NOMO-1 (cell line): ENCODE data around the gene GRIP1.

Experiments
- DNase-seq, 2 experiments: peaks; one replicate each; lab custom pipeline; 2025; ENCODE audit not compliant: unreplicated experiment in 2 of 2; lab: John Stamatoyannopoulos, UW

GRIP1 gene

GRCh38 chr12:66694666-66695613 lies 16.1 kb upstream of the GRIP1 start:
- no peak for DNase-seq

GRCh38 chr12:66693901-66694513 lies 15.1 kb upstream of the GRIP1 start:
- peak; percentile 47 to 78 for DNase-seq

- no peak for DNase-seq
Observed at GRCh38 chr12:66692986-66693385, 14.1 kb upstream of the GRIP1 start.

- peak; percentile 16 to 75 for DNase-seq
Observed at GRCh38 chr12:66692170-66692569, 13.3 kb upstream of the GRIP1 start.

GRCh38 chr12:66688846-66689439 lies 10.1 kb upstream of the GRIP1 start:
- DNase-seq: peak; percentile 4 to 29

- DNase-seq: no peak
Observed at GRCh38 chr12:66684222-66684621, 5.3 kb upstream of the GRIP1 start.

GRCh38 chr12:66683822-66684221 lies 4.9 kb upstream of the GRIP1 start:
- no peak for DNase-seq

GRCh38 chr12:66683073-66683472 lies 4.2 kb upstream of the GRIP1 start:
- DNase-seq: peak; percentile 34 to 64

- no peak for DNase-seq
Observed at GRCh38 chr12:66679461-66680084, 697 bp upstream of the GRIP1 start.

- peak; percentile 3 to 31 for DNase-seq
Observed at GRCh38 chr12:66676241-66676640, 2.6 kb downstream of the GRIP1 start.

- no peak for DNase-seq
Observed at GRCh38 chr12:66674495-66675122, 4.3 kb downstream of the GRIP1 start.

GRCh38 chr12:66669541-66669940 lies 9.3 kb downstream of the GRIP1 start:
- DNase-seq: no peak

- DNase-seq: no peak
Observed at GRCh38 chr12:66668311-66668710, 10.6 kb downstream of the GRIP1 start.

GRCh38 chr12:66667906-66668305 lies 11.0 kb downstream of the GRIP1 start:
- DNase-seq: no peak

GRCh38 chr12:66666481-66666880 lies 12.4 kb downstream of the GRIP1 start:
- no peak for DNase-seq

- no peak for DNase-seq
Observed at GRCh38 chr12:66665435-66665985, 13.4 kb downstream of the GRIP1 start.

- no peak for DNase-seq
Observed at GRCh38 chr12:66664076-66664475, 14.8 kb downstream of the GRIP1 start.

GRCh38 chr12:66663611-66664010 lies 15.3 kb downstream of the GRIP1 start:
- DNase-seq: no peak

GRCh38 chr12:66662729-66663128 lies 16.1 kb downstream of the GRIP1 start:
- DNase-seq: no peak

- peak in 1 of 2 experiments; percentile 45 for DNase-seq
Observed at GRCh38 chr12:66662179-66662578, 16.7 kb downstream of the GRIP1 start.
